ENCODE measurements around the gene SGPL1. TPM values are rescaled to one million over a fixed set of nuclear protein-coding genes. Genes with fewer than 3 reads are reported as not detected.

The SGPL1 gene
- total RNA-seq, 1 donor from 2014 or later = 111 TPM

GRCh38 chr10:70846795-70847194 lies 31.0 kb downstream of the SGPL1 start:
- Mint-ChIP-seq H3K4me1 (ENCODE audit: low read depth, unreplicated experiment) (peaks cover 11% of the 10 kb centered on the region), H3K27ac (ENCODE audit: unreplicated experiment) (no peak overlapping the region), H3K4me3 (ENCODE audit: unreplicated experiment) (no peak overlapping the region), H3K9me3 (ENCODE audit: unreplicated experiment) (peaks cover 5% of the 10 kb centered on the region), H3K36me3 (ENCODE audit: unreplicated experiment) (peaks cover 2% of the 10 kb centered on the region), H3K27me3 (ENCODE audit: unreplicated experiment) (peaks cover 1% of the 10 kb centered on the region)
- DNase-seq = no peak
- TF ChIP-seq CTCF (IDR thresholded peaks at IDR 0.05; ENCODE audit: partially characterized antibody, unreplicated experiment) = no peak

- DNase-seq = no peak
- no peaks in the 10 kb centered on the region for H3K36me3 Mint-ChIP-seq (ENCODE audit: unreplicated experiment)
- H3K4me3 Mint-ChIP-seq (ENCODE audit: unreplicated experiment) = no peak overlapping the region
- peaks cover 5% of the 10 kb centered on the region for H3K9me3 Mint-ChIP-seq (ENCODE audit: unreplicated experiment)
- peak overlapping the region; percentile 15 for H3K27ac Mint-ChIP-seq (ENCODE audit: unreplicated experiment)
- no peak for TF ChIP-seq CTCF (IDR thresholded peaks at IDR 0.05; ENCODE audit: partially characterized antibody, unreplicated experiment)
- peaks cover 11% of the 10 kb centered on the region for H3K4me1 Mint-ChIP-seq (ENCODE audit: low read depth, unreplicated experiment)
- H3K27me3 Mint-ChIP-seq (ENCODE audit: unreplicated experiment) = peaks cover 1% of the 10 kb centered on the region
These were observed 32.1 kb downstream of the SGPL1 start for GRCh38 chr10:70847659-70848360.

GRCh38 chr10:70849582-70850016 lies 33.9 kb downstream of the SGPL1 start:
- Mint-ChIP-seq H3K27ac (ENCODE audit: unreplicated experiment) (no peak overlapping the region), H3K4me3 (ENCODE audit: unreplicated experiment) (no peak overlapping the region), H3K9me3 (ENCODE audit: unreplicated experiment) (peaks cover 3% of the 10 kb centered on the region), H3K27me3 (ENCODE audit: unreplicated experiment) (peaks cover 1% of the 10 kb centered on the region), H3K36me3 (ENCODE audit: unreplicated experiment) (no peaks in the 10 kb centered on the region), H3K4me1 (ENCODE audit: low read depth, unreplicated experiment) (peaks cover 4% of the 10 kb centered on the region)
- no peak for DNase-seq
- no peak for TF ChIP-seq CTCF (IDR thresholded peaks at IDR 0.05; ENCODE audit: partially characterized antibody, unreplicated experiment)

GRCh38 chr10:70850097-70850496 lies 34.3 kb downstream of the SGPL1 start:
- H3K4me3 Mint-ChIP-seq (ENCODE audit: unreplicated experiment) = no peak overlapping the region
- TF ChIP-seq CTCF (IDR thresholded peaks at IDR 0.05; ENCODE audit: partially characterized antibody, unreplicated experiment) = no peak
- peaks cover 4% of the 10 kb centered on the region for H3K4me1 Mint-ChIP-seq (ENCODE audit: low read depth, unreplicated experiment)
- no peak for DNase-seq
- H3K36me3 Mint-ChIP-seq (ENCODE audit: unreplicated experiment) = no peaks in the 10 kb centered on the region
- H3K27me3 Mint-ChIP-seq (ENCODE audit: unreplicated experiment) = peaks cover 1% of the 10 kb centered on the region
- no peak overlapping the region for H3K27ac Mint-ChIP-seq (ENCODE audit: unreplicated experiment)
- peaks cover 3% of the 10 kb centered on the region for H3K9me3 Mint-ChIP-seq (ENCODE audit: unreplicated experiment)

Measured in glutamatergic neuron (in vitro differentiated cells).